GM19438 (cell line): ENCODE results near the gene PRUNE2.
A peak's percentile ranks its signal among the peaks of the same experiment; 100 is the strongest.

Experiments used
- ATAC-seq: cut with Tn5 transposase; IDR thresholded peaks from one replicate; pipeline ENCODE4 v1.9.1; 2021; ENCODE audit warnings: low read depth; ENCODE audit not compliant: unreplicated experiment

The PRUNE2 gene

GRCh38 chr9:76591256-76591950 is 314.5 kb downstream of the PRUNE2 start:
- no peak for ATAC-seq

GRCh38 chr9:76588316-76588715 is 317.6 kb downstream of the PRUNE2 start:
- ATAC-seq = no peak

- no peak for ATAC-seq
Measured at GRCh38 chr9:76586390-76587314, 319.3 kb downstream of the PRUNE2 start.

- no peak for ATAC-seq
Measured at GRCh38 chr9:76585487-76586389, 320.2 kb downstream of the PRUNE2 start.

- no peak for ATAC-seq
Measured at GRCh38 chr9:76583256-76583655, 322.7 kb downstream of the PRUNE2 start.

- no peak for ATAC-seq
Measured at GRCh38 chr9:76581731-76582130, 324.2 kb downstream of the PRUNE2 start.

GRCh38 chr9:76580820-76581219 is 325.1 kb downstream of the PRUNE2 start:
- no peak for ATAC-seq

GRCh38 chr9:76580188-76580587 is 325.7 kb downstream of the PRUNE2 start:
- no peak for ATAC-seq

GRCh38 chr9:76576344-76576743 is 329.6 kb downstream of the PRUNE2 start:
- ATAC-seq = no peak

- ATAC-seq = no peak
Measured at GRCh38 chr9:76575761-76576160, 330.2 kb downstream of the PRUNE2 start.

- ATAC-seq = no peak
Measured at GRCh38 chr9:76573905-76574760, 331.8 kb downstream of the PRUNE2 start.

- ATAC-seq = no peak
Measured at GRCh38 chr9:76573408-76573807, 332.5 kb downstream of the PRUNE2 start.

GRCh38 chr9:76572151-76572550 is 333.8 kb downstream of the PRUNE2 start:
- ATAC-seq = no peak

- no peak for ATAC-seq
Measured at GRCh38 chr9:76571743-76572146, 334.2 kb downstream of the PRUNE2 start.

GRCh38 chr9:76571288-76571687 is 334.6 kb downstream of the PRUNE2 start:
- ATAC-seq = peak; percentile 77

- no peak for ATAC-seq
Measured at GRCh38 chr9:76570826-76571225, 335.1 kb downstream of the PRUNE2 start.

- no peak for ATAC-seq
Measured at GRCh38 chr9:76567086-76567485, 338.8 kb downstream of the PRUNE2 start.

GRCh38 chr9:76564297-76564696 is 341.6 kb downstream of the PRUNE2 start:
- ATAC-seq = no peak

GRCh38 chr9:76562511-76562911 is 343.4 kb downstream of the PRUNE2 start:
- ATAC-seq = peak; percentile 54

- no peak for ATAC-seq
Measured at GRCh38 chr9:76561900-76562299, 344.0 kb downstream of the PRUNE2 start.
